ENCODE measurements around the gene ULK4.
"Not testable (repeated sequence)": the region's sequence is repeated elsewhere in the genome, so short reads cannot be mapped to it uniquely, and the experiment has no call there.

The ULK4 gene

DNA sequence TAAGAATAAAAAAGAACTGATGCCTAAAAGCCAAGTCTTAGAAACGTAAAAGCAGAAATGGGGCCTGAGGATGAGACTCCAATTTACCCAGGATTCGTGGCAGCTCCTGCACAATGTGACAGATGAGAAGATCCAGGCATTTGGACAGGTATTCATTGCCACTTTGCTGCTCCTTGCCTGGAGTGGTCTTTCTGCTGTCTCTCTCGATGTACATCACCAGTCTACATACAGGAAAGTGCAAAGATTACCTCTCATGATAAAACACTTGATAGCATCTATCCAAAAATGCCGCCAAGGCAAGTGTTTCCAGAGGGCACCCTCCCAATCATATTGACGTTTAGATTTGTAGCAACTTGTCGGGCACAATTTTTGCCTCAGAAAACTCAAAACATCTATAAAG lies 244.3 kb downstream of the ULK4 start:
- H3K9ac ChIP-seq (ENCODE audit: low read length) = no peak overlapping the region
- no peak overlapping the region for H3K4me3 ChIP-seq (ENCODE audit: low read length)
- no peaks in the 10 kb centered on the region for H3K4me1 ChIP-seq (ENCODE audit: control insufficient read depth, insufficient read depth, low read length)
- no peaks in the 10 kb centered on the region for H3K9me3 ChIP-seq (ENCODE audit: control insufficient read depth, low read length)
- no peaks in the 10 kb centered on the region for H3K36me3 ChIP-seq (ENCODE audit: control insufficient read depth, insufficient read depth, low read length)
- H3K27me3 ChIP-seq (ENCODE audit: control insufficient read depth, insufficient read depth, low read length) = no peaks in the 10 kb centered on the region

DNA sequence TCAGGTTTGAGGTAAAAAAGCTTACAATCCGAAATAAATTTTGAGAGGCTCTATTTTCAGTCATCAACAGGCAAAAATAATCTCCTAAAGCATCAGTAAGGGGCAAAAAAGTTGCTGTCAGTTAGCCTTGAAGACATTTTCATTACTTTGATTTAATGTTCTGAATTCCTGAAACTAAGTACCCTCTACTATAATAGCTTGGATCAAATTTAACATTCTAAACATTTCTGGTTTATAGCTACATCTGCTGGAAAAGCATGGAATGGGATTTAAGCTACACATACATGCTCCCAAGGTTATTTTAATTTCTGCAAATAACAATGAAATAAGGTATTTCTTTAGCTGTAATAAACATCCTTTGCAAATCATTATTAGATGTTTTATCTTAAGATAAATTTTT lies 245.4 kb downstream of the ULK4 start:
- Histone ChIP-seq H3K9me3 (ENCODE audit: control insufficient read depth, low read length) (no peaks in the 10 kb centered on the region), H3K36me3 (ENCODE audit: control insufficient read depth, insufficient read depth, low read length) (no peaks in the 10 kb centered on the region), H3K9ac (ENCODE audit: low read length) (no peak overlapping the region), H3K27me3 (ENCODE audit: control insufficient read depth, insufficient read depth, low read length) (no peaks in the 10 kb centered on the region), H3K4me1 (ENCODE audit: control insufficient read depth, insufficient read depth, low read length) (no peaks in the 10 kb centered on the region), H3K4me3 (ENCODE audit: low read length) (no peak overlapping the region)

DNA sequence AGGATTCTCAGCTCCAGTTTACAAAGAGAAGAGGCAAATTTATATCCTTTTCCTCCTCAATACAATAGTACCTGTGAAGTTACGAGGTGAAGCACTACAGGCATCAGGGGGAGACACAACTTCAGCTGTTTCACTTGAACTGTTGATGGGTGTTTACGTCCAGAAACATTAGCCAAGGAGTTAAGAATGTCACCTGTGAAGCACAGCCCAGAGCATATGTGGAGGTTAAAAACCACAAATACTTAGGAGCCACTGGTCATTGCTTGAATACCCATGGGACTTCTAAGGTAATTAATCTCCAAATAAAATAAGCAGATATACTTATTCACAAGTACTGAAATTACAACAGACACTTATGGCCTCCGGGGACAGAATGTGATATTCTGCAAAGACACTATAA lies 246.5 kb downstream of the ULK4 start:
- Histone ChIP-seq H3K4me3 (ENCODE audit: low read length) (no peak overlapping the region), H3K9me3 (ENCODE audit: control insufficient read depth, low read length) (no peaks in the 10 kb centered on the region), H3K27me3 (ENCODE audit: control insufficient read depth, insufficient read depth, low read length) (no peaks in the 10 kb centered on the region), H3K9ac (ENCODE audit: low read length) (no peak overlapping the region), H3K4me1 (ENCODE audit: control insufficient read depth, insufficient read depth, low read length) (no peaks in the 10 kb centered on the region), H3K36me3 (ENCODE audit: control insufficient read depth, insufficient read depth, low read length) (no peaks in the 10 kb centered on the region)

DNA sequence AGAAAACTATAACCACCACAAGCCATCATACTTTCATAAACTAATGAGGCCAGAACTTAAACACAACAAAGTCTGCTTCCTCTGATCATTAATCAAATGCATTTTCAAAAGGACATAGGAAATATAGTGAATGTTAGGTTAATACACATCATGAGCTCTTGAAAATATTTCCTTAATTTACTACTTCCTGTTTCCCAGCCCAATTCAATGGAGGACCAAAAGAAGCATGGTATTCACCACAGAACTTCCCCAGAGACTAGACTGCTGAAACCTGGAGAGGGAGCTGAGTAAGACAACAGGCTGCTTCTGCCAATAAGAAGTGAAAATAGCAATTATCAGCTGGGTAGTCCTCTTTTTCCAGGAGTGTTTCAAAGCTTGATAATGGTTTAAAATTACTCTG lies 250.3 kb downstream of the ULK4 start:
- no peak overlapping the region for H3K9ac ChIP-seq (ENCODE audit: low read length)
- H3K27me3 ChIP-seq (ENCODE audit: control insufficient read depth, insufficient read depth, low read length) = no peaks in the 10 kb centered on the region
- no peaks in the 10 kb centered on the region for H3K9me3 ChIP-seq (ENCODE audit: control insufficient read depth, low read length)
- H3K4me1 ChIP-seq (ENCODE audit: control insufficient read depth, insufficient read depth, low read length) = no peaks in the 10 kb centered on the region
- no peak overlapping the region for H3K4me3 ChIP-seq (ENCODE audit: low read length)
- H3K36me3 ChIP-seq (ENCODE audit: control insufficient read depth, insufficient read depth, low read length) = no peaks in the 10 kb centered on the region

DNA sequence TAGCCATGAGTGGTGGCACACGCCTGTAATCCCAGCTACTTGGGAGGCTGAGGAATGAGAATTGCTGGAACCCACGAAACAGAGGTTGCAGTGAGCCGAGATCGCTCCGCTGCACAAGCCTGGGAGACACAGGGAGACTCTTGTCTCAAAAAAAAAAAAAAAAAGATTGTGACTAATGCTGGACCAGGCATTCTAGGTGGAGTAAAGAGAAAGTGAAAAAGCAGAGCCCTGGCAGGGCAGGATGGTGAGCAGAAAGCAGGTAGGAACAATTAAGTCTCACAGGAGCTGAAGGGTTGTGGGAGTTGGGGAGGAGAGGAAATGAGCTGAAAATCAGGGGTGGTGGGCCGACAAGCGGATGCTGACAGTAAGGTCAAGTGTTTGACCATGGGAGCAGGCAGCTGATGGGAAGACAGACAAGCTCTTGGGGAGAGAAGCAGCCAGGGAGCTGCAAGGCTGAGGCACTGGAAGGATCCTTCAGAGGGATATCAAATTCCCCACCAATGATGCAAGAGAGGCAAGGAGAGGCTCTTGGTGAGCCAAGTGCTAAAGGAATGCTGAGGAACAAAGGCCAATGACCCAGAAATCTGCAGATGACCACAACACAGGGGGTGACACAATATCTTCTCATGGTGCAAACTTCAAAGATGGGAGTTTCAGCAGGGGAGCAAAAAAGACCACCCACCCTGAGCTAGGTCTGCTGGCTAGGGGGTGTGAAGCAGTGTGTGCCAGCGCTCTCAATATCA lies 251.1 kb downstream of the ULK4 start:
- no peaks in the 10 kb centered on the region for H3K4me1 ChIP-seq (ENCODE audit: control insufficient read depth, insufficient read depth, low read length)
- H3K27me3 ChIP-seq (ENCODE audit: control insufficient read depth, insufficient read depth, low read length) = no peaks in the 10 kb centered on the region
- H3K4me3 ChIP-seq (ENCODE audit: low read length) = no peak overlapping the region
- H3K9ac ChIP-seq (ENCODE audit: low read length) = no peak overlapping the region
- H3K9me3 ChIP-seq (ENCODE audit: control insufficient read depth, low read length) = no peaks in the 10 kb centered on the region
- no peaks in the 10 kb centered on the region for H3K36me3 ChIP-seq (ENCODE audit: control insufficient read depth, insufficient read depth, low read length)

DNA sequence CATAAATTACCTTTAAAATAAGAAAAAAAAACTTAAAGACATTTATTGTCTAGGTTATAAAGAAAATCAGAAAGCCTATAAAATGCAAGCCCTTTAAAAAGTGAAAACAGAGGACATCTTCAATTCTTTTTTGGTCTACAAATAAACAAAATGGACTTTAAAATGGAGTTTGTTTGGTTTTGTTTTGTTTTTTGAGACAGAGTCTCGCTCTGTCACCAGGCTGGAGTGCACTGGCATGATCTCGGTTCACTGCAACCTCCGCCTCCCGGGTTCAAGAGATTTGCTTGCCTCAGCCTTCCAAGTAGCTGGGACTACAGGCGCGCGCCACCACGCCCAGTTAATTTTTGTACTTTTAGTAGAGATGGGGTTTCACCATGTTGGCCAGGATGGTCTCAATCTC lies 252.7 kb downstream of the ULK4 start:
- H3K36me3 ChIP-seq (ENCODE audit: control insufficient read depth, insufficient read depth, low read length); H3K4me1 ChIP-seq (ENCODE audit: control insufficient read depth, insufficient read depth, low read length); H3K9ac ChIP-seq (ENCODE audit: low read length); H3K27me3 ChIP-seq (ENCODE audit: control insufficient read depth, insufficient read depth, low read length); H3K9me3 ChIP-seq (ENCODE audit: control insufficient read depth, low read length); H3K4me3 ChIP-seq (ENCODE audit: low read length): not testable (repeated sequence)

DNA sequence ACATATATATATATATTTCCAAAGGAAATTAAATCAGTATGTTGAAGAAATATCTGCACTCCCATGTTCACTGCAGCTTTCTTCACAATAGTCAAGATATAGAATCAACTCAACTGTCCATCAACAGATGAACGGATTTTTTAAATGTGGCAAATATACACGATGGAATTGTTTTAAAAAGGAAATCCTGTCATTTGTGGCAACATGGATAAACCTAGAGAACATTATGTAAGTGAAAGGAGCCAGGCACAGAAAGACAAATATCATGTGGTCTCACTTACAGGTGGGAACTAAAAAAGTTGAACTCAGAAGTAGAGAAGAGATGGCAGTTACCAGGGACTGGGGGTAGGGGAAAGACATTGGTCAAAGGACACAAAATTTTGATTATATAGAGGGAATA lies 253.7 kb downstream of the ULK4 start:
- Histone ChIP-seq H3K9me3 (ENCODE audit: control insufficient read depth, low read length) (no peaks in the 10 kb centered on the region), H3K9ac (ENCODE audit: low read length) (no peak overlapping the region), H3K4me3 (ENCODE audit: low read length) (no peak overlapping the region), H3K4me1 (ENCODE audit: control insufficient read depth, insufficient read depth, low read length) (no peaks in the 10 kb centered on the region), H3K36me3 (ENCODE audit: control insufficient read depth, insufficient read depth, low read length) (no peaks in the 10 kb centered on the region), H3K27me3 (ENCODE audit: control insufficient read depth, insufficient read depth, low read length) (no peaks in the 10 kb centered on the region)

DNA sequence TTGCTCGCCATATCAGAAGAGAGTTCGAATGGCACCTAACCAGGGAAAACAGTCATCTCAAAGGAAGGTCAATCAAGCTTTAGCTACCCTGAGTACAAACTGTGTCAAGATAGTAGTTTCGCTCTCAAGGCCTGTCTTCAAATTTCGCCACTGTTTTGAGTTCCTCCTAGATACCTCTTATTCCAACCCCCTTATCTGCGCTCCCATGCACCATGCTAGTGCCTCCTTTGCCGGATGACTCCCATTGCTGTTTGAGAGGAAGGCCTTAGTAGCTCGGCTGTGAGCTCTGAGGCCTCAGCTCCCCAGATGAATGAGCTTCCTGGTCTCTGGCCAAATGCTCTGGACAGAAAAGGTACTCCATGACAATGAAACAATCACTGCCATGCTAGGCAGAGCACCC lies 256.0 kb downstream of the ULK4 start:
- Histone ChIP-seq H3K9ac (ENCODE audit: low read length) (no peak overlapping the region), H3K36me3 (ENCODE audit: control insufficient read depth, insufficient read depth, low read length) (no peaks in the 10 kb centered on the region), H3K9me3 (ENCODE audit: control insufficient read depth, low read length) (no peaks in the 10 kb centered on the region), H3K4me1 (ENCODE audit: control insufficient read depth, insufficient read depth, low read length) (no peaks in the 10 kb centered on the region), H3K27me3 (ENCODE audit: control insufficient read depth, insufficient read depth, low read length) (no peaks in the 10 kb centered on the region), H3K4me3 (ENCODE audit: low read length) (no peak overlapping the region)

DNA sequence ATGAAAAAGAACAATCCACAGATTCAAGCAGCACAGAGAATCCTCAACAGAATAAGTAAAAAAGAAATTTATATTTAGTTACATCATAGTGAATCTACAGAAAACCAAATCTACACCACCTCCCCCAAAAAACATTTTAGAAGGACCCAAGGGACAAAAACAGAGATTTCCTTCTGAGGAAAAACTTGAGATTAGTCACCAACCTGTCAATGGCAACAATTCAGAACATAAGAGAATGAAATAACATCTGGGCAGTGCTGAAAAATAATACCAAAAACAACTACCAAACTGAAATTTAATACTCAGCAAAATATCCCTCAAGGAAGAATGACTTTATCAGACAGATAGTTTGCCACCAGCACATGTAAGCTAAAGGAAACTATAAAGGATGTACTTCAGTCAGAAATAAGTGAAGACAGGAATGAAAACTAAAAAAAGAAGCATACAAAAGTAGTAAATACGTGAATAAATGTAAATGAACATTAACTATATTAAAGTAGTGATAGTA lies 260.7 kb downstream of the ULK4 start:
- H3K9me3 ChIP-seq (ENCODE audit: control insufficient read depth, low read length) = no peaks in the 10 kb centered on the region
- no peak overlapping the region for H3K9ac ChIP-seq (ENCODE audit: low read length)
- H3K36me3 ChIP-seq (ENCODE audit: control insufficient read depth, insufficient read depth, low read length) = no peaks in the 10 kb centered on the region
- no peaks in the 10 kb centered on the region for H3K4me1 ChIP-seq (ENCODE audit: control insufficient read depth, insufficient read depth, low read length)
- no peaks in the 10 kb centered on the region for H3K27me3 ChIP-seq (ENCODE audit: control insufficient read depth, insufficient read depth, low read length)
- H3K4me3 ChIP-seq (ENCODE audit: low read length) = no peak overlapping the region

DNA sequence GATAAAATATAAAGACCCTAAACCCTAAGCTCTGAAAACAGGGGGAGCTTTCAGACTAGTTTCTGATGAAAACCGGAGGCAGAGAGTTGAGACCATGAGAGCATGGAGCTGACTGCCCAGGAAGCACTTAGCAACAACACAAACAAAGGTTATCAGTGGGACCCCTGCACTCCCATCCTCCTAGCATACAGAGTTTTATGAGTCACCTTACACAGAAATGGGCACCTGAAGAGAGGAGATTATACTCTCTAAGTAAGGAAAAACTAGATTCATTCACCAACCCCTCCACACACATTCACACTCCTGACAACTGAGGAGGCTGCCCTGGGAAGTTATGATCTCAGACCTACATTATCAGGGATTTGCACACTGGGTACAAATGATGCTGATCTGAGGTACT lies 261.7 kb downstream of the ULK4 start:
- Histone ChIP-seq H3K27me3 (ENCODE audit: control insufficient read depth, insufficient read depth, low read length) (no peaks in the 10 kb centered on the region), H3K9me3 (ENCODE audit: control insufficient read depth, low read length) (no peaks in the 10 kb centered on the region), H3K36me3 (ENCODE audit: control insufficient read depth, insufficient read depth, low read length) (no peaks in the 10 kb centered on the region), H3K9ac (ENCODE audit: low read length) (no peak overlapping the region), H3K4me3 (ENCODE audit: low read length) (no peak overlapping the region), H3K4me1 (ENCODE audit: control insufficient read depth, insufficient read depth, low read length) (no peaks in the 10 kb centered on the region)

DNA sequence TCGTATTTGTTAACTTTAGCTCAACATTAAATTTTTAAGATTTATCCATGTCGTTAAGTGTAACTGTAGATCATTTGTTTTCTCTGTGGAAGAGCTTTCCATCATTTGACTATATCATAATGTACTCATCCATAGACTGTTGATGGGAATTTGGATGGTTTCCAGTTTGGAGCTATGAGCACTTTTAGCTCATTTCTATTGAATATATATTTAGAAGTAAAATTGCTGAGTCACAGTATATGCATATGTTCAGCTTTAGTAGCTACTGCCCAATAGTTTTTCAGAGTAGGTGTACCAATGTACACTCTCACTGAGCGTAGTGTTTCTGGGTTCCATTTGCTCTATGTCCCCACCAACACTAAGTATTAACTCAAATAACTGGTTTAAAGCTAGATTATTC lies 263.0 kb downstream of the ULK4 start:
- H3K36me3 ChIP-seq (ENCODE audit: control insufficient read depth, insufficient read depth, low read length) = no peaks in the 10 kb centered on the region
- H3K9ac ChIP-seq (ENCODE audit: low read length) = no peak overlapping the region
- no peak overlapping the region for H3K4me3 ChIP-seq (ENCODE audit: low read length)
- no peaks in the 10 kb centered on the region for H3K27me3 ChIP-seq (ENCODE audit: control insufficient read depth, insufficient read depth, low read length)
- H3K4me1 ChIP-seq (ENCODE audit: control insufficient read depth, insufficient read depth, low read length) = no peaks in the 10 kb centered on the region
- no peaks in the 10 kb centered on the region for H3K9me3 ChIP-seq (ENCODE audit: control insufficient read depth, low read length)

DNA sequence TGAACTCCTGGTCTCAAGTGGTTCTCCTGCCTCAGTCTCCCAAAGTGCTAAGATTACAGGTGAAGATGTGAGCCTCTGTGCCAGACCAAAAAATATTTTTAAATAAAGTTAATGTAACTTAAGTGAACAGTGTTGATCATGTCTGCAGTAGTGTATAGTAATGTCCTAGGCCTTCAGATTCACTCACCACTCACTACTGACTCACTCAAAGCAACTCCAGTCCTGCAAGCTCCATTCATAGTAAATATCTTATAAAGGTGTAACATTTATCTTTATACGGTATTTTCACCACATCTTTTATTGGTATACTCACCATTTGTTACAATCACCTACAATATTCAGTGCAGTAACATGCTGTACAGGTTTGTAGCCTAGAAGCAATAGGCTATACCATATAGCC lies 264.2 kb downstream of the ULK4 start:
- no peaks in the 10 kb centered on the region for H3K36me3 ChIP-seq (ENCODE audit: control insufficient read depth, insufficient read depth, low read length)
- no peaks in the 10 kb centered on the region for H3K9me3 ChIP-seq (ENCODE audit: control insufficient read depth, low read length)
- H3K9ac ChIP-seq (ENCODE audit: low read length) = no peak overlapping the region
- no peaks in the 10 kb centered on the region for H3K4me1 ChIP-seq (ENCODE audit: control insufficient read depth, insufficient read depth, low read length)
- no peak overlapping the region for H3K4me3 ChIP-seq (ENCODE audit: low read length)
- H3K27me3 ChIP-seq (ENCODE audit: control insufficient read depth, insufficient read depth, low read length) = no peaks in the 10 kb centered on the region

DNA sequence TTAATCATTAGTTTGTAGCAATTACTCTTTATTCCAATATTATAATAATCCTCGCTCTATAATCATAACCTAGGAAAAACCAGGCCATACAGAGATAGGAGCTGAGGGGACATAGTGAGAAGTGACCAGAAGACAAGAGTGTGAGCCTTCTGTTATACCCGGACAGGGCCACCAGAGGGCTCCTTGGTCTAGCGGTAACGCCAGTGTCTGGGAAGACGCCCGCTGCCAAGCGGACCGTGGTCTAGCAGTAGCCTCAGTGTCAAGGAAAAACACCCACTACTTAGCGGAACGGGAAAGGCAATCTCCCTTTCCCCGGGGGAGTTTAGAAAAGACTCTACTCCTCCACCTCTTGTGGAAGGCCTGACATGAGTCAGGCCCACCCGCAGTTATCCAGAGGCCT lies 266.1 kb downstream of the ULK4 start:
- H3K9me3 ChIP-seq (ENCODE audit: control insufficient read depth, low read length); H3K9ac ChIP-seq (ENCODE audit: low read length); H3K27me3 ChIP-seq (ENCODE audit: control insufficient read depth, insufficient read depth, low read length); H3K36me3 ChIP-seq (ENCODE audit: control insufficient read depth, insufficient read depth, low read length); H3K4me3 ChIP-seq (ENCODE audit: low read length); H3K4me1 ChIP-seq (ENCODE audit: control insufficient read depth, insufficient read depth, low read length): not testable (repeated sequence)
